ENCODE results near the gene FAM83C.

FAM83C gene

GRCh38 chr20:35303382-35303734 lies 11.1 kb upstream of the FAM83C start:
- no peak for TF ChIP-seq CTCF (conservative IDR thresholded peaks at IDR 0.05; ENCODE audit: low read depth, low read length)
- no peak overlapping the region for H3K4me3 ChIP-seq (ENCODE audit: low read depth, low read length)
- no peak for DNase-seq (ENCODE audit: low read depth)

GRCh38 chr20:35302421-35303335 lies 10.5 kb upstream of the FAM83C start:
- no peak overlapping the region for H3K4me3 ChIP-seq (ENCODE audit: low read depth, low read length)
- peak; percentile 40 for DNase-seq (ENCODE audit: low read depth)
- TF ChIP-seq CTCF (conservative IDR thresholded peaks at IDR 0.05; ENCODE audit: low read depth, low read length) = no peak

GRCh38 chr20:35301426-35301825 lies 9.2 kb upstream of the FAM83C start:
- DNase-seq (ENCODE audit: low read depth) = no peak
- H3K4me3 ChIP-seq (ENCODE audit: low read depth, low read length) = no peak overlapping the region
- no peak for TF ChIP-seq CTCF (conservative IDR thresholded peaks at IDR 0.05; ENCODE audit: low read depth, low read length)

GRCh38 chr20:35300469-35301262 lies 8.4 kb upstream of the FAM83C start:
- no peak overlapping the region for H3K4me3 ChIP-seq (ENCODE audit: low read depth, low read length)
- no peak for DNase-seq (ENCODE audit: low read depth)
- no peak for TF ChIP-seq CTCF (conservative IDR thresholded peaks at IDR 0.05; ENCODE audit: low read depth, low read length)

- H3K4me3 ChIP-seq (ENCODE audit: low read depth, low read length) = no peak overlapping the region
- no peak for DNase-seq (ENCODE audit: low read depth)
- no peak for TF ChIP-seq CTCF (conservative IDR thresholded peaks at IDR 0.05; ENCODE audit: low read depth, low read length)
These were observed 7.6 kb upstream of the FAM83C start for GRCh38 chr20:35299780-35300179.

GRCh38 chr20:35298264-35298663 lies 6.0 kb upstream of the FAM83C start:
- no peak for TF ChIP-seq CTCF (conservative IDR thresholded peaks at IDR 0.05; ENCODE audit: low read depth, low read length)
- no peak for DNase-seq (ENCODE audit: low read depth)
- no peak overlapping the region for H3K4me3 ChIP-seq (ENCODE audit: low read depth, low read length)
